Endothelial cell of umbilical vein (primary cell): ENCODE results near the gene ZNF81. TPM values are rescaled to one million over a fixed set of nuclear protein-coding genes. Genes with fewer than 3 reads are reported as not detected.

ENCODE experiments used
- BruUV-seq: library from RNA; stranded (reverse); fragments of 400-500 nt; replicated peaks from 2 replicates; lab custom pipeline; 2021; lab: Mats Ljungman, UMichigan
- CTCF ChIA-PET: fragments of 300-600, 350-600 bp; sonication (Branson Sonifier 250); formaldehyde crosslinking; loops from one replicate; lab custom pipeline; 2021; ENCODE audit warnings: antibody characterized with exemption, inconsistent platforms; lab: Charles Lee
- POLR2A ChIA-PET: fragments of 300-600, 350-600 bp; sonication (Branson Sonifier 250); formaldehyde crosslinking; loops from one replicate; lab custom pipeline; 2021; ENCODE audit warnings: antibody characterized with exemption, inconsistent platforms; lab: Charles Lee
- DNase-seq: peaks from one replicate; pipeline ENCODE4 v3.0.0-alpha.2; 2011; ENCODE audit warnings: low read depth, low spot score
- FAIRE-seq: peaks from 2 replicates; lab custom pipeline; 2011; peaks lifted over from hg19 to GRCh38; lab: Jason Lieb, UNC
- H2AFZ ChIP-seq: 2 replicates; pipeline ENCODE4 v1.6.0; 2012; ENCODE audit warnings: low read depth, low read length, control low read depth, inconsistent platforms
- H3K27ac ChIP-seq: 2 replicates; pipeline ENCODE4 v1.5.1; 2011; ENCODE audit warnings: low read depth, mild to moderate bottlenecking, control low read depth, low read length, moderate library complexity; ENCODE audit not compliant: insufficient read depth
- H3K27me3 ChIP-seq, 2 experiments: 2 replicates each; pipeline versions ENCODE4 v1.6.0 to v1.6.1; 2011; ENCODE audit warnings: low read length in 2 of 2, mixed read lengths in 1 of 2; ENCODE audit not compliant: control insufficient read depth in 2 of 2, insufficient read depth in 2 of 2
- H3K36me3 ChIP-seq, 2 experiments: 2 replicates in 1 of 2; 3 replicates in 1 of 2; pipeline ENCODE4 v1.5.1; 2011; ENCODE audit warnings: low read length in 2 of 2, mild to moderate bottlenecking in 1 of 2, moderate library complexity in 1 of 2; ENCODE audit not compliant: control insufficient read depth in 2 of 2, insufficient read depth in 2 of 2; ENCODE audit errors: extremely low read depth in 1 of 2
- H3K4me1 ChIP-seq: 3 replicates; pipeline ENCODE4 v1.5.1; 2011; ENCODE audit warnings: mild to moderate bottlenecking, low read length; ENCODE audit not compliant: control insufficient read depth, insufficient read depth; ENCODE audit errors: extremely low read depth
- H3K4me2 ChIP-seq: 2 replicates; pipeline ENCODE4 v1.6.1; 2011; ENCODE audit warnings: low read length, control low read depth, mixed read lengths; ENCODE audit not compliant: insufficient read depth
- H3K4me3 ChIP-seq, 3 experiments: fragments of 200-600 bp in 1 of 3; sonication (generic), shearing (Covaris generic) in 1 of 3; replicated peaks in 1 of 3; 2 replicates each; pipeline ENCODE4 v1.5.1; 2011 to 2016; ENCODE audit warnings: control low read depth in 3 of 3, low read length in 3 of 3, mild to moderate bottlenecking in 2 of 3, inconsistent platforms in 1 of 3, low read depth in 1 of 3, moderate library complexity in 1 of 3; ENCODE audit not compliant: insufficient read depth in 1 of 3
- H3K79me2 ChIP-seq: 2 replicates; pipeline ENCODE4 v1.6.0; 2012; ENCODE audit warnings: low read length, inconsistent platforms; ENCODE audit not compliant: control insufficient read depth, insufficient read depth
- H3K9ac ChIP-seq: replicated peaks from 2 replicates; pipeline ENCODE3; 2011; ENCODE audit warnings: low read length, control low read depth; ENCODE audit not compliant: insufficient read depth; ENCODE audit errors: extremely low read depth
- H3K9me1 ChIP-seq: replicated peaks from 3 replicates; pipeline ENCODE4 v1.6.0; 2011; ENCODE audit warnings: mild to moderate bottlenecking, low read length; ENCODE audit not compliant: control insufficient read depth, insufficient read depth; ENCODE audit errors: extremely low read depth
- H3K9me3 ChIP-seq: replicated peaks from 2 replicates; pipeline ENCODE4 v1.5.1; 2012; ENCODE audit warnings: low read length, inconsistent platforms; ENCODE audit not compliant: control insufficient read depth, insufficient read depth
- H4K20me1 ChIP-seq: replicated peaks from 2 replicates; pipeline ENCODE3; 2011; ENCODE audit warnings: mild to moderate bottlenecking, low read length; ENCODE audit not compliant: control insufficient read depth, insufficient read depth; ENCODE audit errors: extremely low read depth
- CTCF ChIP-seq, 2 donors: IDR thresholded peaks; 1 replicate in 1 of 2; 2 replicates in 1 of 2; pipeline ENCODE4 v1.5.1; 2011; ENCODE audit warnings: low read length in 2 of 2, mild to moderate bottlenecking in 2 of 2, moderate library complexity in 2 of 2, control low read depth in 1 of 2, inconsistent platforms in 1 of 2, low read depth in 1 of 2; ENCODE audit not compliant: insufficient read depth in 1 of 2; ENCODE audit errors: extremely low read depth in 1 of 2
- EZH2 ChIP-seq: IDR thresholded peaks from 2 replicates; pipeline ENCODE4 v1.6.1; 2012; ENCODE audit warnings: borderline replicate concordance, low read depth, mild to moderate bottlenecking, moderate library complexity, low read length, inconsistent platforms; ENCODE audit not compliant: severe bottlenecking
- FOS ChIP-seq: IDR thresholded peaks from 2 replicates; pipeline ENCODE4 v1.6.1; 2011; ENCODE audit warnings: mild to moderate bottlenecking, low read length, moderate library complexity, borderline replicate concordance; ENCODE audit not compliant: insufficient read depth
- GATA2 ChIP-seq: IDR thresholded peaks from 2 replicates; pipeline ENCODE4 v1.7.0; 2011; ENCODE audit warnings: low read depth, mild to moderate bottlenecking, moderate library complexity, mixed read lengths, low read length; ENCODE audit not compliant: insufficient read length, insufficient read depth
- JUN ChIP-seq: IDR thresholded peaks from 2 replicates; pipeline ENCODE4 v1.6.1; 2011; ENCODE audit warnings: borderline replicate concordance, low read depth; ENCODE audit not compliant: insufficient read length, insufficient read depth
- MYC ChIP-seq: IDR thresholded peaks from one replicate; pipeline ENCODE4 v1.6.1; 2011; ENCODE audit warnings: mild to moderate bottlenecking, low read depth, low read length
- POLR2A ChIP-seq: IDR thresholded peaks from 2 replicates; pipeline ENCODE4 v1.6.1; 2012; ENCODE audit warnings: low read depth, mild to moderate bottlenecking, control low read depth, low read length
- POLR2AphosphoS5 ChIP-seq: IDR thresholded peaks from 2 replicates; pipeline ENCODE4 v1.6.1; 2012; ENCODE audit warnings: low read depth, mild to moderate bottlenecking, control low read depth, low read length, moderate library complexity; ENCODE audit not compliant: insufficient read depth
- dilution Hi-C: fragments of 300-500 bp; cut with MboI; formaldehyde crosslinking; loops from one replicate; pipeline ENCODE4 v1.15.0; 2019; ENCODE audit warnings: low sequenced_read_pairs; ENCODE audit not compliant: extremely low pct_ligation_motif_present
- intact Hi-C: fragments of 100-400 bp; cut with micrococcal nuclease; formaldehyde crosslinking; loops from one replicate; pipeline ENCODE4 v1.10.0; 2022
- polyA plus RNA-seq, 4 experiments: library from polyadenylated mRNA; depleted of rRNA in 3 of 4; stranded (reverse) in 3 of 4; unstranded in 1 of 4; fragments of >200 nt; gene quantifications; 2 replicates each; pipeline versions ENCODE4 v1.2.1 to v1.2.3, GENCODE V29; 2011 to 2012; ENCODE audit warnings: missing spikeins in 1 of 4
- total RNA-seq: library from RNA; stranded (reverse); gene quantifications from 2 replicates; pipeline ENCODE4 v1.2.3, GENCODE V29; 2021
- TF ChIP-seq, protein P1 (sequence below): IDR thresholded peaks from 2 replicates; pipeline ENCODE4 v1.6.1; 2011; ENCODE audit not compliant: insufficient read depth, insufficient read length

Gene ZNF81
- total and polyA plus RNA-seq, 2 donors (not counting 3 experiments of a cell fraction or from before 2014, with no cell fraction given): 2.7 to 6.4 TPM

- no peaks in the 10 kb centered on the region for H3K27me3 ChIP-seq
- H3K9ac ChIP-seq: no peak overlapping the region
- TF ChIP-seq GATA2 (no peak), EZH2 (no peak), FOS (no peak), POLR2AphosphoS5 (no peak), POLR2A (no peak), JUN (no peak), CTCF (IDR thresholded peaks at IDR 0.05; ENCODE audit: extremely low read depth in 1 of 2, insufficient read depth in 1 of 2, low read depth in 1 of 2, low read length in 2 of 2) (no peak), MYC (no peak)
- TF ChIP-seq, protein P1, sequence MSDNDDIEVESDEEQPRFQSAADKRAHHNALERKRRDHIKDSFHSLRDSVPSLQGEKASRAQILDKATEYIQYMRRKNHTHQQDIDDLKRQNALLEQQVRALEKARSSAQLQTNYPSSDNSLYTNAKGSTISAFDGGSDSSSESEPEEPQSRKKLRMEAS: no peak
- no peak overlapping the region for H3K27ac ChIP-seq
- H3K79me2 ChIP-seq: no peaks in the 10 kb centered on the region
- no peaks in the 10 kb centered on the region for H3K9me1 ChIP-seq
- intact Hi-C loops: no loop called here
- no peaks in the 10 kb centered on the region for H3K36me3 ChIP-seq
- no peak for FAIRE-seq
- no TSS peak for BruUV-seq
- no peak for DNase-seq
- no peaks in the 10 kb centered on the region for H4K20me1 ChIP-seq
- no peak overlapping the region for H3K4me2 ChIP-seq
- ChIA-PET POLR2A (no interaction called here), CTCF (no interaction called here)
- dilution Hi-C loops: no loop called here
- H3K4me1 ChIP-seq: no peaks in the 10 kb centered on the region
- no peak overlapping the region for H2AFZ ChIP-seq
- no peak overlapping the region for H3K4me3 ChIP-seq
- H3K9me3 ChIP-seq: no peaks in the 10 kb centered on the region
Observed at GRCh38 chrX:47880927-47881326, 44.2 kb downstream of the ZNF81 start.
